HG02678 (cell line): ENCODE results near the gene PROS1.
"Not testable (repeated sequence)": the region's sequence is repeated elsewhere in the genome, so short reads cannot be mapped to it uniquely, and the experiment has no call there.

ENCODE experiments used
- ATAC-seq: cut with Tn5 transposase; IDR thresholded peaks from one replicate; pipeline ENCODE4 v1.9.1; 2021; ENCODE audit warnings: mild to moderate bottlenecking, moderate library complexity; ENCODE audit not compliant: unreplicated experiment

The PROS1 gene

DNA sequence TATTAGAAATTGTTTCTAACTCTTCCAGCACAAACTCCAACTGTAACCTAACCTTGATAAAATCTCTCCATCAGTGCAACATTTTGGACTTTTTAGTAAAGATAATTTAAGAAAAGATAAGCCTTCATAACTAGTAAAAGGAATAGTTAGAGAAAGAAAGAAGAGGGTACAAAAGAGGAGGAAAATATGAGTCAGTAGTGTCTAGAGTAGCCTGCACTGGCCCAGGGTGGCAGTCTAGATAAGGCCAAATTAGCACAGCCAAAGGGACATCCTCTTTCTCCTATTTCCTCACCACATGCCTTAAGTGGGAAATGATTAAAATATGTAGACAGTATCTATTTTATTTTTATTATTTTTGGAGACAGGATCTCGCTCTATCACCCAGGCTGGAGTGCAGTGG lies 3.7 kb downstream of the PROS1 start:
- ATAC-seq = no peak

DNA sequence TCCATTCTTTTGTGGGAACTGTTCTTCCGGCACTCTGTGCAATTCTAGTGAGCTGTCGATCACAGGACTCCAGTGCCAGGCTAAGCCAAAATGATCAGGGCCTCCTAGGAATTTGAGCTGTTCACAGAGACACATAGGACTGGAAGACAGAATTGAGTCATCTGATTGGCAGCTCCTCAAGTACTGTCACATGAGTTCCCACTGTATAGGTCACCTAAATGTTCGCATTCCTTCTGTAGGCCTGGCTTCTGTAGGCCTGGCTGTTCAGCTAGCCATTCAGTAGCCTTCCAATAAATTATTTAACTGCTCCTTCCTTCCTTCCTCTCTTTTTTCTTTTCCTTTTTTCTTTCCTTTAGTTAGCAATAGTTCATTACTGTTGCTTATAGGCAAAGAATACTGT lies 4.3 kb downstream of the PROS1 start:
- no peak for ATAC-seq

DNA sequence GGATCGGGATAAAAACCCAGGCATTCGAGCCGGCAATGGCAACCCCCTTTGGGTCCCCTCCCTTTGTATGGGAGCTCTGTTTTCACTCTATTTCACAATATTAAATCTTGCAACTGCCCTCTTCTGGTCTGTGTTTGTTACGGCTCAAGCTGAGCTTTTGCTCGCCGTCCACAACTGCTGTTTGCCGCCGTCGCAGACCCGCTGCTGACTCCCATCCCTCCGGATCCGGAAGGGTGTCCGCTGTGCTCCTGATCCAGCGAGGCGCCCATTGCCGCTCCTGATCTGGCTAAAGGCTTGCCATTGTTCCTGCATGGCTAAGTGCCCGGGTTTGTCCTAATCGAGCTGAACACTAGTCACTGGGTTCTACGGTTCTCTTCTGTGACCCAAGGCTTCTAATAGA lies 8.6 kb downstream of the PROS1 start:
- not testable (repeated sequence) for ATAC-seq

DNA sequence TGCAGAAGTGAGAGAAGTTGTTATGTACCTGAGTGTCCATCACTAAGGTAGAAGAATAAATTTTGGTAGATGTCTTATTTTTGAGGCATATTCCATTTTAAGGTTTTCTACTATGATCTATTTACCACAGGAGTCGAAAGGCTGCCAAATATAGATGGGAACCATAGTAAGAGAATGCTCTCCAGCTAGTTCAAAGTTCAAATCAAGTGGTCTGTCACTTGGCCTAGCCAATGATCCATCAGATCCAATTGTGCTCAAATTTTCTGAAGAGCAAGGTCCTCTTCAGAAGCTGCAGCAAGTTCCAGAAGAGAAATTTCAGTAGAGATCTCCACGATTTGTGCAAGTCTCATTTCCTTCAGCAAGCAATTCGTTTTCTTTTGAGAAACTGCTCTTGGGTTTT lies 10.9 kb downstream of the PROS1 start:
- ATAC-seq = no peak

DNA sequence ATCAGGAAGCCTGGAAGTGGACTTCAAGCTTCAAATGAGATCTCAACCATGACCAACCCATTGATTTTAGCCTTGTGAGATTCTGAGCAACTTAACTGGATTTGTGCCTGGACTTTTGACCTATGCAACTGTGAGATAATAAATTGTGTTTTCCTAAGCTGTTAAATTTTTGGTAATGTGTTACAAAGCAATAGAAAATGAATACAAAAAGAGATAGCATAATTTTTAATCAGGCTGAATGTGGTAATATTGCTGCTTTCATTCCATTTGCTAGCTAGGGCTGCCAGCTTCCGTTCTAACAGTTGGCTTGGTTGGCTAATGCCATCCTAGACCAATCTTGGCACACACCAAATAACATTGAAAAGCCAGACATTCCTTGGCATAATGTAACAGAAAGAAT lies 12.2 kb downstream of the PROS1 start:
- no peak for ATAC-seq

DNA sequence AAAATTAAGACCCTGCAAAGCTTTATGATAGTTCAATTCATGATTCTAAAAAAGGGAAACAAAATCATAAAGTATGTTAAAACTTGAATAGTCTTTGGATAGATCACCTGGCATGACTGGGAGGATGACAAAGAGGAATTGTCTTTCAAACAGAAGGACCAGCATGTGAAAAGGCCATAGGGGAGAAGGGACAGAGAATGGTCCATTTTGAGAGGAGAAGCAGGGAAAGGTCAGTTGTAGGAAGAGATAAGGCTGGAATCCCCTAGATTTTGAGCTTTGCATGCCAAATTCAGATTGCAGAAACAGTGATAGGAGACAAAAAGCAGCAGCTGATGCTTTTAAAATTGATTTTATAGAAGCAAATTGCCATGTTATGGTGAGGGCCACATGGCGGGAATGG lies 12.7 kb downstream of the PROS1 start:
- ATAC-seq = no peak

DNA sequence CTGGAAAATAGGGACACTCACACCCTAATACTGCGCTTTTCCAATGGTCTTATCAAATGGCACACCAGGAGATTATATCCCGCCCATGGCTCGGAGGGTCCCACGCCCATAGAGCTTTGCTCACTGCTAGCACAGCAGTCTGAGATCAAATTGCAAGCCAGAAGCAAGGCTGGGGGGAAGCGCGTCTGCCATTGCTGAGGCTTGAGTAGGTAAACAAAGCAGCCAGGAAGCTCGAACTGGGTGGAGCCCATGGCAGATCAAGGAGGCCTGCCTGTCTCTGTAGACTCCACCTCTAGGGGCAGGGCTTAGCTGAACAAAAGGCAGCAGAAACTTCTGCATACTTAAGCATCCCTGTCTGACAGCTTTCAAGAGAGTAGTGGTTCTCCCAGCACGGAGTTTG lies 23.7 kb downstream of the PROS1 start:
- ATAC-seq = not testable (repeated sequence)

DNA sequence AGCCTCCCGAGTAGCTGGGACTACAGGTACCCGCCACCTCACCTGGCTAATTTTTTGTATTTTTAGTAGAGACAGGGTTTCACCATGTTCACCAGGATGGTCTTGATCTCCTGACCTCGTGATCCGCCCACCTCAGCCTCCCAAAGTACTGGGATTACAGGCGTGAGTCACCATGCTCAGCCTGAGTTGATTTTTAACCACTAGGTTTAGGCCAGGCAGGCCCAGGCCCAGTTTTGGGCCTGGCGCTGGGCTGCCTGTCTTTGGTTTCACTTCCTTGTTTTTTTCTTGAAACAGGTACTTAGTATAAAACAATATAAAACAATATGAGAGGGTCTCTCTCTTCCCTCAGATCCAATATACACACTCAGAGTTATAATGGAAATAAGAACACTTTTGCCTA lies 36.2 kb downstream of the PROS1 start:
- ATAC-seq = not testable (repeated sequence)

DNA sequence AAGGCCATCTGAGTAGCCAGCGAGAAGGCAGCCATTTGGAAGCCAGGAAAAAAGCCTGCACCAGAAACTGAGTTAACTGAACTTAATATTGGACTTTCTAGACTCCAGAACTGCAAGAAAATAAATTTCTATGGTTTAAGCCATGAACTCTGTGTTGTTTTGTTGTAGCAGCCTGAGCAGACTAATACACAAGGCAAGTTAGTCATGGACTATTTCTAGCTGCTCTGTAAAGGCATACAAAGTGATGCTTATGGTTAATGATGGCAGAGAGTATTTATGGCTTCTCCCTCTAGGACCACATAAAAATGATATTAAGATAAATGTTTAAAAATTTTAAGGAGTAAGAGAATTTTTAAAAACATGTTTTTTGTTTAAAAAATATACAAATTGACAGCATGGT lies 37.1 kb downstream of the PROS1 start:
- no peak for ATAC-seq

DNA sequence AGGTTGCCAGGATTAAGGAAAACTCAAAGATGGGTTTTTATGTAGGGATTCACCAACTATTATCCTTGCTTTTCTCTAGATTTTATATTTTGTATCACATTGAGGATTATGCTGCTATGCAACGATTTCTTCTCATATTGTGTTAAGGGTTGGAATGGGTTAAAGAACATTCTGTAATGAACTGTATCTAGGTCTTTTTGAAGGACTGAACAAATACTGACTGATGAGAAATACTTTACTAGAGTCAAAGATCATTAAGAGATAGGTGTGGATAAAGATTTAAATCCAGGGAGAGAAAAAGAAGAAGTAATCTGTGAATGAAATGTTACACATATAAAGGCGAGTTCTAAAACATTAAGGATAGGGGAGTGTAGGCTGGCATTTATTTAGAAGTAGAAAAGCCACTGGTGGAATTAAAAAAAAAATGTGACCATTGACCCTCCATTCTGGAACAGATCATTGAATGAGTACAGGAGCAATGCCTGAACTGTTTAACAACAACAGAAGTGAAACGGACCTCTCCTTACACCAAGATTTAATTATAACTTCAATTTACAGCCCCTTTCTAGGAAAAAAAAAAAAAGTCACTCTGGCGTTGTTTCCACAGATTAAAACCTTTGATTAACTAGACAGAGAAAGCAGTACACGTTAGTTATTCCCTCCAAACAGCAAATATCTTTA lies 39.2 kb downstream of the PROS1 start:
- no peak for ATAC-seq

DNA sequence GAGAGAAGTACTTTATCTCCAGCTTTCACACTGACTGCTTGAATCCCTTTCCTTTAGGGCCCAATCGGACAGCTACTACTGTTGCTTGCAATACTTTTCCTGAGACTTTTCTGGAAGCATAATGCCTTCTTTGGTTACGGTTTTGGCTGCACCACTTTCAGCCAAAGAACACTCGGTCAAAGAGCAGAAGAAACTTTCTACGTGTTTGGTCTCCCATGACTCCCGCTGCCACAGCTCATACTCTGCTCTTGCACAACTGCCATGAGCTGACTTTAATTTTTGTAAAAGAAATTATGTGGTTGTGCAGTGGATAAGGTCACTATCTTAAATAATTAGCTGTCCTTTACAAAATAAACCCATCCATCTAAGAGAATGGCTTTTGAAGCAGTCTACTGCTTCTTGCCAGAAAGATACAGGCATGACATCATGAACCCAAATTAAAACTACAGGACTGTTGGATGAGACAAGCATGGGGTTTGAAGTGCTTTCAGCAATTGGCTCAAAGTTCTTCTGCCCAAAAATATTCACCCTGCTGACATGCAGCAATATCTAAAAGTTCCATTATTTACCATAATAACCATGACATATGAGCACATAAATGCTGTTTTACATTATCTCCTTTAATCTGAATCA lies 42.0 kb downstream of the PROS1 start:
- ATAC-seq = no peak

DNA sequence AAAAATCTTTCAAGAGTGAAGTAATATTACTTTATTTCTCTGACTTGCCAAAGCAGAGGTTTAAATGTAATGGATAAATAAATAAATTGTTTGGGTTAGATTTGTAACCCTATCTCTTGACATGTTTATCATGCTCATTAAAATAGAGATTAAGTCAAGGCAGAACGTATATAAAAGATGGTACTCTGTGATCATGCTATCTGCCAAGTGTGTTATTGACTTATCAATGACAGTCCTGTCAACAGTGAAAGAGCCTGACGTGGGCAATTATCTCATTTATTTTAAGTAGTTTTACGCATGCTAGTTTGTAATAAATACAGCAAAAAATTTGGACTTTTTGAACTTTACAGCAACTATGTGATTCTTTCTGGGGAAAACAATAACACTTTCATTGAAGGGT lies 43.7 kb downstream of the PROS1 start:
- ATAC-seq = no peak

DNA sequence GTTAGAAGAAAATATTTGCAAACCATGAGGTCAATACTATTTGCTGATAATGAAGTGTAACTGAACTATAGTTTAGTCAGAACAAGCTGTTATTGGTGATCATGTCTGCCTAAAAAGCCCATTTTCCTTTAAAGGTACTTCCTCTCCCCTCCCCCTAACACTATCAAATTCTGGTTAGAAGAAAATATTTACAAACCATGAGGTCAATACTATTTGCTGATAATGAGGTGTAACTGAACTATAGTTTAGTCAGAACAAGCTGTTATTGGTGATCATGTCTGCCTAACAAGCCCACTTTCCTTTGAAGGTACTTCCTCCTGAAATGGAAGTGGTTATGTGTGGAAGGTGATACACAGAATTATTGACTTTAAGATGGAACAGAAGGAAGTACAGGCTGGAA lies 46.9 kb downstream of the PROS1 start:
- ATAC-seq = no peak

DNA sequence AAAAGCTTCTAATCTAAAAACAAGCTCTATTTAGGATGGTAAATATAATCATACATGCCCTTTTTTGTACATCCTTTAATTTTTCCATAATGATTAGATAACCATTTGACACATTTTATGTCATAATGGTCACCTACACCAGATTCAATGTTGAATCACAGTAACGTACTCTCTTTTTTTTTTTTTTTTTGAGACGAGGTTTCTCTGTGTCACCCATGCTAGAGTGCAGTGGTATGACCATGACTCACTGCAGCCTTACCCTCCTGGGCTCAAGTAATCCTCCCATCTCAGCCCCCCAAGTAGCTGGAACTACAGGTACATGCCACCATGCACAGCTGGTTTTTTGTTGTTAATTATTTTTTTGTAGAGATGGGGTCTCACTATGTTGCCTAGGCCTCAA lies 49.2 kb downstream of the PROS1 start:
- no peak for ATAC-seq

DNA sequence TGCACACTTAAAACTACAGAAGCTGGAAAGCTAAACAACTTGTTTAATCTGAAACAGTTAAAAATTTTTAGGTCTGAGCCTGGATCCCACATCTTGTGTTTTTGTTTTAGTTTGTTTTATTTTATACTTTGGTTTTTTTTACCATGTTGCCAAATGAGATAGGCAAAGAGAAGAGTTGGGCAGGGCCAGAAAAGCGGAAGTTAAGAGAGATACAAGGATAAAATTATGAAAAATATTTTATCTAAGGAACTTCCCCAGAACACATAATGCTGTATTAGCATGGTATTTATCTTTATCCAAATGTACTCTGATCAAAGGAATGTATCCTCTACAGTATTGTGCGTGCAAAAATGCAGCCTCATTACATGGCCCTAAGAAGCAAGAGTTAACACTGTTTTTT lies 50.7 kb downstream of the PROS1 start:
- ATAC-seq = no peak

DNA sequence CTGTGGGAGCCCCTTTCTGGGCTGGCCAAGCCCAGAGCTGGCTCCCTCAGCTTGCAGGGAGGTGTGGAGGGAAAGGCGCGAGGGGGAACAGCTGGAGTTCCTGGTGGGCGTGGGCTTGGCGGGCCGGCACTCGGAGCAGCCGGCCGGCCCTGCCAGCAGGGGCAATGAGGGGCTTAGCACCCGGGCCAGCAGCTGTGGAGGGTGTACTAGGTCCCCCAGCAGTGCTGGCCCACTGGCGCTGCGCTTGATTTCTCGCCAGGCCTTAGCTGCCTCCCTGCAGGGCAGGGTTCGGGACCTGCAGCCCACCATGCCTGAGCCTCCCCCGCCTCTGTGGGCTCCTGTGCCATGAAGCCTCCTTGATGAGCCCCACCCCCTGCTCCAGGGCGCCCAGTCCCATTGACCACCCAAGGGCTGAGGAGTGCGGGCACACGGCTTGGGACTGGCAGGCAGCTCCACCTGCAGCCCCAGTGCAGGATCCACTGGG lies 56.1 kb downstream of the PROS1 start:
- not testable (repeated sequence) for ATAC-seq

DNA sequence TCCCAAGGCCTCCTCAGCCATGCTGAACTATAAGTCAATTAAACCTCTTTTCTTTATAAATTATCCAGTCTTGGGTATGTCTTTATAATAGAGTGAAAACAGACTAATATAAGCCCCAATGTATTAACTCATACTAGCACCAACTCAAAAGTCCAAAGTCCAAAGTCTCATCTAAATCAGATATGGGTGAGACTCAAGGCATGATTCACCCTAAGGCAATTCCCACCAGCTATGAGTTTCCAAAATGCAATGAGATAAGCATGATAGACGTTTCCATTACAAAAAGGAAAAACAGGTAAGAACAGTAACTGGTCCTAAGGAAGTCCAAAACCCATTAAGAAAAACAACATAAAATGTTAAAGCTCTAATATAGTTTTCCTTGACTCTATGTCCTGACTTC lies 60.1 kb downstream of the PROS1 start:
- not testable (repeated sequence) for ATAC-seq

DNA sequence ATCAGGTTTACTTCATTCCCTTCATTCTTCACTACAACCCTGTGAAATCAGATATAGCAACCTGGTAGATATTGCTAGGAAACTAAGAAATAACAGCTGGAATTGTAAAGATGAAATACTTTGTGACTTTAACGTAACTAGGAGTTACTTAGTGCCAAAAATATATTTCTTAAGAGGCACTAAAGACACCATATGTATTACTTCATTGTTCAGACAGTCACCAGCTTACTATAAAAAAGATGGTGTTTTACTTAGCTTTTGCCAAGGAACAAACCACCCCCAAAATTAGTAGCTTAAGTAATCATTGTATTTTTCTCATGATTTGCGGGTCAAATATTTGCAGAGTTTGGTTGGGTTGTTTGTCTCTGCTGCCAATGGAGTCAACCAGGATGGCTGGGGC lies 62.5 kb downstream of the PROS1 start:
- ATAC-seq = no peak

DNA sequence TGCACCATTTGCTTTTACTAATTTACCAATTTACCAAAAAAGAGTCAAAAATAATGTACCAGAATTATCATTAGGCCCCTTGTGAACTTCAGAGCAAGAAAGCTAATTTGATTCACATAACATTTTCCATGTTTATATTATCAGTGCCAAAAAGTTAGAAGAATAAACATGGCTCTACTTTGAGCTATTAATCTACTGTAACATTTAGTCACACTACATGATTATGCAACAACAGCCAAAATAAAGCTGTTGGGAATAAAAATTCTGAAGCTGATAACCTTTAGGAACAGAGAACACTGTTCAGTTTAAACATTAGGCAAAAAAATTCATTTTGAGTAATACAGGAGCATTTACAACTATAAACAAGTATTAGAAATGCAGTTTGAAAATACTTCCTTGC lies 63.6 kb downstream of the PROS1 start:
- no peak for ATAC-seq

DNA sequence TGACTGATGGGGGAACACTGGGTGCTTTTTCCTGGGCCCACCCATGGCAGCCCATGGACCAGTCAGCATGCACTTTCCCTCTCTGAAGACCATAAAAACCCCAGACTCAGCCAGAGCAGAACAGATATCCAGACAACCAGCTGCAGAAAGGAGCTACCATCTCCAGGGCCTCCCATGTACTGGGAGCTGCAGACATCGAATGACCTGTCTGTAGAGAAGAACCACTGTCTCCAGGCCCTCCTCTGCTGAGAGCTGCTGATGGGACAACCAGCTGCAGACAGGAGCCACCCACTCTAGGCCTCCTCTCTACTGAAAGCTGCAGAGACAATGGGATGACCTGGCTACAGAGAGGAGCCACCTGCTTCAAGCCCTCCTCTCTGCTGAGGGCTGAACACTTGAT lies 66.6 kb downstream of the PROS1 start:
- ATAC-seq = no peak

DNA sequence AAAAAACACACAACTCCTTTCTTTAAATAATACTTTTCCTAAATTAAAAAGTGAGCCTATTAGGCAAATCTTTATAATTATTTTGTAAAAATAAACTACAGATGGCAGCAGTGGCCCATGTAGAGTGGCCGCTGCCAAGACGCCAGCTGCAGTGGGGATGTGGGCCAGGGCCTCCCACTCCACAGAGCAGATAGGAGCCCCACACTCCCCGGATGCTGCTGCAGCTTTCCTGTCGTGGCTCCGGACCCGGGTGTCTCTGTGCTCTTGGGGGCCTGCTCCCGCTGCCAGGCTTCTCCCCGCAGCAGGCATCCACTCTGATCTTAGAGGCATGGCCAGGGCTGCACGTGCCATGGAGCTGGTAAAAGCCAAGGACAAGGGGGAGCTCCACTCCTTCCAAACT lies 67.5 kb downstream of the PROS1 start:
- ATAC-seq = no peak

DNA sequence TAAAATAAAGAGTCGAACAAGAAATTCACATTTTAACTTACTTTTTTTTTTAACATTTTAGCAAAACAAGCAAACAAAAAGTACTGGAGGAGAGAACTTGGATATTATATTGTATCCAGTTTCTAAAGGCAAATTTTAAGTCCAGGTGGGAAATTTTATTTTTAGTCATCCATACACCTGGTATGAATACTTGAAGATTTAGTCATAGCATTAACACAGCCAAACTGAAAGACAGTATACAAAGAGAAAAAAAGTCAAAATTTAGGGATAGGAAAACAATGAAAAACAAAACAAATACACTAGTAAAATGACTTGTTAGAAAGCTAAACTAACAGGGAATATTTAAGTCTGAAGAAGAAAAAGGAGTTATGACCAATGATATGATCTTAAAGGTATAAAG lies 69.1 kb downstream of the PROS1 start:
- ATAC-seq = no peak
